ENCODE results near the gene CLGN. TPM values are rescaled to one million over a fixed set of nuclear protein-coding genes. Genes with fewer than 3 reads are reported as not detected.

CLGN gene
- total and polyA plus RNA-seq, 9 donors = 0.12 to 6.4 (median 0.82) TPM

DNA sequence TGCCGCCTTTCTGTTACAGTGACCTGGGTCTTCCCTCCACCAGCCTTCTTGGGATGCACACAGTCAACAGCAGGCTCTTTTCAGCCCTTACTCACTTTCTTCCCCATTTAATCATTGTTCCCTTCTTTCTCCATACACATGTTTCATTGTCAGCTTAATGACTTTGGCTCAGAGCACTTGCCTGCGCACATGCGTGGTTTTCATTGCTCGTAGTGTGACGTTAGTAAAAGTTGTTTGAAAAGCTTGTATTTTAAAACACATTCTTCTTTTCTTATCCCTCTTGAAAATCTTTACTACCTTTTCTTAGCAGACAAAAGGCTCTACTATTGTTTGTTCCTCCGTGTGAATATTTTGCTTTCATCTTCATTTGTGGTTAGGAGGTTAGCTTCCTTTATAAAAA lies 73.7 kb downstream of the CLGN start:
- DNase-seq = no peak
- intact Hi-C loops (cut with DNase I) = loop anchor here in 1 of 4 donors (10.0 kb wide), 1 partner anchor 251 kb away; no protein-coding TSS in a partner anchor
- no peaks in the 10 kb centered on the region for H3K4me1 ChIP-seq (ENCODE audit: insufficient read depth)
- no peaks in the 10 kb centered on the region for H3K36me3 ChIP-seq
- H3K9me3 ChIP-seq = no peaks in the 10 kb centered on the region
- H3K27me3 ChIP-seq = no peaks in the 10 kb centered on the region
- WGBS, 3 donors = 65 to 69% (median 67%) methylated on average over 6 of the region's 6 CpGs
- H3K27ac ChIP-seq = no peak overlapping the region
- no peak for TF ChIP-seq POLR2A (IDR thresholded peaks at IDR 0.05)
- H3K4me3 ChIP-seq = no peak overlapping the region

DNA sequence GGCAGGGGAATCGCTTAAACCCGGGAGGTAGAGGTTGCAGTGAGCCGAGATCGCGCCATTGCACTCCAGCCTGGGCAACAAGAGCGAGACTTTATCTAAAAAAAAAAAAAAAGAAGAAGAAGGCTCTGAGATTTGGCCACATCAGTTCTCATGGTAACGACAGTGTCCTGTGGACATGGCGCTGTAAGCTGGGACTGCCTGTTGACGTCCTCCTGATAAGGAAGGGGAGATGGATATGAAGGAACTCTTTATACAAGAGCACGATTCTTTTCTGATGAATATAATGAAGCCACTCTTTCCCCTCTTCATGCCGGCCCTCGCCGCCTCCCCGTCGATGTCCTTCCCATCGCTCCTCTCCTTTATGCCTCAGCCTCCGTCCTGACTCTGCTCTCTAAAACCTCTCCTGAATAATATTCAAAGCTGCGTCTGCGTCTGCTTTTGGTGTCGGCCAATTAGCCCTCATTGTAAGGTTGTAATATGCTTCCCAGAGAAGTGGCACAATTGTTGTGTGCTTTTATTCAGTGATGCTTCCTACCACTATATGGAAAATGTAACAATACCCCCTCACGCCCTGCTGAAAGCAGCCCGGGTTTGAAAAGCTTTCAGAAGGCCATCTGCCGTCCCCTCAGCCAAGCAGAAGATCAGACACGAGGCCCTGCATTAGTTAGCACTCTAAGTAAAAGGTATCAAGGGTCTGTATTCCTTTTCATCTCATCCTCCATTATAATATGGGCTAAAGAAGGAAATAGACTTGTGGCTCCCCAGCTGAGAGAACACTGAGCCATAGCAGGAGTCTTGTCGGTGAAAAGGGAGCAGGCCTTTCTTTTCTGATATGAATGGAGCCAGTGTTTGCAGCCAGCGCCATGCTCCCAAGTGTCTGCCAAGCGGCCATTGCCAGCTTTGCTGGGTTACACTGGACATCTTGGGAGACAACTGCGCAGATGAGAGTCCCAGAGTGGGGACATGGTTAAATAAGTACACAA lies 76.1 kb downstream of the CLGN start:
- H3K36me3 ChIP-seq = no peaks in the 10 kb centered on the region
- H3K27ac ChIP-seq = no peak overlapping the region
- H3K27me3 ChIP-seq = no peaks in the 10 kb centered on the region
- WGBS, 3 donors = 90 to 92% (median 91%) methylated on average over 28 of the region's 28 CpGs
- intact Hi-C loops (cut with DNase I) = loop anchor here in 1 of 4 donors (10.0 kb wide), 1 partner anchor 253 kb away; no protein-coding TSS in a partner anchor
- no peak for TF ChIP-seq POLR2A (IDR thresholded peaks at IDR 0.05)
- no peak for TF ChIP-seq CTCF (IDR thresholded peaks at IDR 0.05)
- TF ChIP-seq EP300 (IDR thresholded peaks at IDR 0.05) = no peak
- H3K9me3 ChIP-seq = no peaks in the 10 kb centered on the region
- DNase-seq = no peak
- H3K4me1 ChIP-seq (ENCODE audit: insufficient read depth) = no peaks in the 10 kb centered on the region
- no peak overlapping the region for H3K4me3 ChIP-seq

DNA sequence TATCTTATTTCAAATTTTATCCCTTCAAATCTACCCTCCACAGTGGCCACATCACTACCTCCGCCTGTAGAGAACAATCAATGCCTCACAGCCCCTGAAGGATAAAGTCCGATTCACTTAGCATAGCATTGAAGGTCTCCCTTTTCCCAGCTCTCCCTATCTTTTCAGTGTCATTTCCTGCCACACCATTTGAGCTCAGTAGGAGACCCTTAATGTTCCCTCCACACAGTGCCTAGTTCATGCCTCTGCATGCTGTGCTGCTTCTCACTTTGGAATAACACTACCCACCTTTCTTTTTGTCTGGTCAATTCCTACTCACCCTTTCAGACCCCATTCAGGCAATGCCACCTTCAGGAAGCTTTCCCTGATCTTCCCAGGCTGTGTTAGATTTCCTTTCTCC lies 77.6 kb downstream of the CLGN start:
- Histone ChIP-seq H3K27ac (no peak overlapping the region), H3K4me3 (no peak overlapping the region), H3K9me3 (no peaks in the 10 kb centered on the region), H3K4me1 (ENCODE audit: insufficient read depth) (no peaks in the 10 kb centered on the region), H3K36me3 (no peaks in the 10 kb centered on the region), H3K27me3 (no peaks in the 10 kb centered on the region)
- no peak for TF ChIP-seq CTCF (IDR thresholded peaks at IDR 0.05)
- TF ChIP-seq EP300 (IDR thresholded peaks at IDR 0.05) = no peak
- TF ChIP-seq POLR2A (IDR thresholded peaks at IDR 0.05) = no peak
- DNase-seq = no peak
- 85 to 87% (median 87%) methylated on average over 2 of the region's 2 CpGs for WGBS, 3 donors
- intact Hi-C loops (cut with DNase I) = loop anchor here in 1 of 4 donors (10.0 kb wide), 1 partner anchor 255 kb away; no protein-coding TSS in a partner anchor

- DNase-seq = no peak
- WGBS, 3 donors = 94 to 95% (median 94%) methylated on average over 9 of the region's 9 CpGs
- Histone ChIP-seq H3K4me3 (no peak overlapping the region), H3K36me3 (no peaks in the 10 kb centered on the region), H3K4me1 (ENCODE audit: insufficient read depth) (peaks cover 2% of the 10 kb centered on the region), H3K27me3 (no peaks in the 10 kb centered on the region), H3K9me3 (no peaks in the 10 kb centered on the region), H3K27ac (no peak overlapping the region)
- intact Hi-C loops (cut with DNase I) = no loop called here
- TF ChIP-seq POLR2A (IDR thresholded peaks at IDR 0.05) (no peak), EP300 (IDR thresholded peaks at IDR 0.05) (no peak), CTCF (IDR thresholded peaks at IDR 0.05) (no peak)
These were observed 81.3 kb downstream of the CLGN start for GRCh38 chr4:140346136-140346535.

DNA sequence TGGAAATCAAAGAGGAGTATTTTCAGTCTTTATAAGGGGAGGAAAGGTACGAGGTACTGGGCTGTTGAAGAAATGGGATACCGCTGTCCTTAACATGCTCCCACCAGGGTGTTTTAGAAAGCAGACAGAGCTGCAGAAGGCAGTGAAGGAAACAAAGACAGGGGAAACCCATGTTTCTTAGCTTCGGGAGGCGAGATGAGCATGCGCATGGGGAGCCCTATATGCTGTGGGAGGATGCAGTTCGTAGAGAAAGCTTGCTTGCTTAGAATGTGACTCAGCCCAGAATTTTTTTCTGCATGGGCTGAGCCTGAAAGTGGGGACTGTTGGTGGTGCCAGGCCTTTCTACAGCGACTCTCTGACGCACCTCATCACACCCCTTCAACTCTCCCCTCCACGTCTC lies 82.8 kb downstream of the CLGN start:
- Histone ChIP-seq H3K4me1 (ENCODE audit: insufficient read depth) (peaks cover 2% of the 10 kb centered on the region), H3K27me3 (no peaks in the 10 kb centered on the region), H3K36me3 (no peaks in the 10 kb centered on the region), H3K4me3 (no peak overlapping the region), H3K9me3 (no peaks in the 10 kb centered on the region), H3K27ac (no peak overlapping the region)
- TF ChIP-seq EP300 (IDR thresholded peaks at IDR 0.05) = no peak
- no peak for TF ChIP-seq CTCF (IDR thresholded peaks at IDR 0.05)
- no peak for TF ChIP-seq POLR2A (IDR thresholded peaks at IDR 0.05)
- intact Hi-C loops (cut with DNase I) = no loop called here
- no peak for DNase-seq
- 83 to 90% (median 89%) methylated on average over 9 of the region's 9 CpGs for WGBS, 3 donors
